T-cell (primary cell): ENCODE measurements around the gene LRRC17. TPM values are rescaled to one million over a fixed set of nuclear protein-coding genes. Genes with fewer than 3 reads are reported as not detected.

ENCODE experiments used
- ATAC-seq, 4 experiments: fragments of 200-7000 bp in 3 of 4; fragments of 150-1000 bp in 1 of 4; cut with Tn5 transposase; replicated peaks in 1 of 4; 1 replicate in 3 of 4; 2 replicates in 1 of 4; pipeline ENCODE4 v1.10.0; 2021; ENCODE audit warnings: moderate library complexity in 3 of 4, mild to moderate bottlenecking in 2 of 4, moderate number of reproducible peaks in 1 of 4
- CTCF ChIA-PET, 2 donors: fragments of 300-600 bp; sonication (Branson Sonifier 250); formaldehyde crosslinking; loops; one replicate each; lab custom pipeline; 2022; ENCODE audit warnings: antibody characterized with exemption in 2 of 2; lab: Charles Lee
- POLR2A ChIA-PET, 2 donors: fragments of 300-600 bp; sonication (Branson Sonifier 250); formaldehyde crosslinking; loops; one replicate each; lab custom pipeline; 2022; ENCODE audit warnings: antibody characterized with exemption in 2 of 2; lab: Charles Lee
- DNase-seq, 35 experiments: peaks; one replicate each; pipeline versions ENCODE4 v3.0.0 to v3.0.0-alpha.2; 2013 to 2023
- H3K27ac ChIP-seq: one replicate; pipeline ENCODE4 v1.5.1; 2013; ENCODE audit warnings: low read length
- H3K27me3 ChIP-seq, 2 experiments: replicated peaks in 1 of 2; 1 replicate in 1 of 2; 2 replicates in 1 of 2; pipeline versions ENCODE4 v1.6.1 to v1.7.0; 2013; ENCODE audit warnings: low read length in 1 of 2, mixed read lengths in 1 of 2; ENCODE audit not compliant: control insufficient read depth in 2 of 2, insufficient read depth in 2 of 2; ENCODE audit errors: extremely low read depth in 1 of 2
- H3K36me3 ChIP-seq, 2 donors: 1 replicate in 1 of 2; 2 replicates in 1 of 2; pipeline versions ENCODE4 v1.6.1 to v1.7.0; 2013; ENCODE audit warnings: low read length in 1 of 2; ENCODE audit not compliant: control insufficient read depth in 2 of 2, insufficient read depth in 1 of 2; ENCODE audit errors: extremely low read depth in 1 of 2
- H3K4me1 ChIP-seq, 2 experiments: 1 replicate in 1 of 2; 2 replicates in 1 of 2; pipeline versions ENCODE4 v1.6.1 to v1.7.0; 2013; ENCODE audit warnings: low read length in 2 of 2, mixed read lengths in 1 of 2; ENCODE audit not compliant: insufficient read depth in 2 of 2, control insufficient read depth in 1 of 2; ENCODE audit errors: extremely low read depth in 1 of 2
- H3K4me3 ChIP-seq, 2 donors: 1 replicate in 1 of 2; 2 replicates in 1 of 2; pipeline versions ENCODE4 v1.5.1 to v1.7.0; 2013; ENCODE audit warnings: mild to moderate bottlenecking in 2 of 2, low read length in 1 of 2, moderate library complexity in 1 of 2; ENCODE audit not compliant: control insufficient read depth in 1 of 2; ENCODE audit errors: extremely low read depth in 1 of 2
- H3K9me3 ChIP-seq: 2 replicates; pipeline ENCODE4 v1.7.0; 2013
- H3K27ac Mint-ChIP-seq, 2 donors: one replicate each; pipeline ENCODE4 v1.8.0; 2020 to 2021; ENCODE audit warnings: mild to moderate bottlenecking in 2 of 2, mixed read lengths in 2 of 2
- H3K27me3 Mint-ChIP-seq, 2 donors: one replicate each; pipeline ENCODE4 v1.8.0; 2021 to 2022; ENCODE audit warnings: mixed read lengths in 2 of 2
- H3K36me3 Mint-ChIP-seq: one replicate; pipeline ENCODE4 v1.8.0; 2021; ENCODE audit warnings: mixed read lengths
- H3K4me1 Mint-ChIP-seq, 3 donors: one replicate each; pipeline ENCODE4 v1.8.0; 2020 to 2022; ENCODE audit warnings: mixed read lengths in 3 of 3, mild to moderate bottlenecking in 1 of 3
- H3K4me3 Mint-ChIP-seq, 3 donors: one replicate each; pipeline ENCODE4 v1.8.0; 2020 to 2022; ENCODE audit warnings: mild to moderate bottlenecking in 3 of 3, mixed read lengths in 3 of 3, moderate library complexity in 3 of 3
- H3K9me3 Mint-ChIP-seq, 3 donors: one replicate each; pipeline ENCODE4 v1.8.0; 2020 to 2022; ENCODE audit warnings: mixed read lengths in 3 of 3
- WGBS: methylation state at CpG from one replicate; pipeline ENCODE4 v1.1.5; 2013; ENCODE audit warnings: missing lambda C conversion rate; ENCODE audit not compliant: insufficient coverage; 5-methylcytosine and 5-hydroxymethylcytosine counted together
- total RNA-seq, 35 experiments: library from RNA in 6 of 35; stranded (reverse) in 6 of 35; fragments of 120-200 nt in 1 of 35; gene quantifications; one replicate each; pipeline versions ENCODE4 v1.2.1 to v1.2.4 and lab custom pipeline; 2013 to 2026

LRRC17 gene
- total RNA-seq, 5 donors from 2014 or later (not counting 1 experiment from before 2014, with no cell fraction given) = 0.18 to 0.47 (median 0.36) TPM

DNA sequence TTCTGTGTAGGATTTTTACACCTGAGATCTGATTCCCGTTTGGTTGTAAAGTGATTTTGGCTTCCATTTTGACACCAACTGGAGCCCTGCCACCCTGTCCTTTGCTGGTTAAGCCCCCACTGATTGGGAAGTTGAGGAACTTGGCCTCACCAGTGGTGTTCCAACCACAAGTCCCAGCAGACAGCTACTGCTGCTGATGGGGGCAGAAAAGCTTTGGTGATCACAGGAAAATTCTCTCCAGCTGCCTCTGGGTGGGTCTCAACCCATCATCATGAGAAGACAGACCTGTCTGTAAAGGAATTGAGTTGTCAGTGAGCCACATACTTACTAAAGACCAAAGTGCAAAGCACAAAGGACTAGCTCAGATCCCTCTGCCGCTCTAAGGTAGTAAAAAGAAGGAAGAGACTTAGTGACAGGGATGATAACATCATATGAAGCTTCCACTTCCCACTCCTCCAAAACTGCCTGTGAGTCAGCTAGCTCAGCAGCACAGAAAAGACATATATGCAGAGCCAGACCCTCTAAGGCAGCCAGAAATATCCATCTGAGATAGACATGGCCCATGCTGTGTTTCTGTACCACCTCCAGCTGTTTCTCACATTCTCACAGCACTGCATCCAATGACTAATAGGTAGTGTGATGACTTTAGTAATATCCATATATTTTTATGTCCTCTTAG lies 22.4 kb upstream of the LRRC17 start:
- 100% methylated on average over 1 of the region's 2 CpGs for WGBS
- no peaks in the 10 kb centered on the region for H3K27me3 ChIP-seq
- Mint-ChIP-seq H3K27ac (no peak overlapping the region), H3K36me3 (no peaks in the 10 kb centered on the region), H3K9me3 (no peaks in the 10 kb centered on the region), H3K27me3 (no peaks in the 10 kb centered on the region), H3K4me1 (no peaks in the 10 kb centered on the region), H3K4me3 (no peak overlapping the region)
- POLR2A ChIA-PET = no interaction called here
- no peak for DNase-seq
- no peak overlapping the region for H3K4me3 ChIP-seq
- no peak overlapping the region for H3K27ac ChIP-seq
- no peaks in the 10 kb centered on the region for H3K4me1 ChIP-seq
- CTCF ChIA-PET = no interaction called here
- no peaks in the 10 kb centered on the region for H3K9me3 ChIP-seq
- H3K36me3 ChIP-seq = no peaks in the 10 kb centered on the region
- no peak for ATAC-seq

DNA sequence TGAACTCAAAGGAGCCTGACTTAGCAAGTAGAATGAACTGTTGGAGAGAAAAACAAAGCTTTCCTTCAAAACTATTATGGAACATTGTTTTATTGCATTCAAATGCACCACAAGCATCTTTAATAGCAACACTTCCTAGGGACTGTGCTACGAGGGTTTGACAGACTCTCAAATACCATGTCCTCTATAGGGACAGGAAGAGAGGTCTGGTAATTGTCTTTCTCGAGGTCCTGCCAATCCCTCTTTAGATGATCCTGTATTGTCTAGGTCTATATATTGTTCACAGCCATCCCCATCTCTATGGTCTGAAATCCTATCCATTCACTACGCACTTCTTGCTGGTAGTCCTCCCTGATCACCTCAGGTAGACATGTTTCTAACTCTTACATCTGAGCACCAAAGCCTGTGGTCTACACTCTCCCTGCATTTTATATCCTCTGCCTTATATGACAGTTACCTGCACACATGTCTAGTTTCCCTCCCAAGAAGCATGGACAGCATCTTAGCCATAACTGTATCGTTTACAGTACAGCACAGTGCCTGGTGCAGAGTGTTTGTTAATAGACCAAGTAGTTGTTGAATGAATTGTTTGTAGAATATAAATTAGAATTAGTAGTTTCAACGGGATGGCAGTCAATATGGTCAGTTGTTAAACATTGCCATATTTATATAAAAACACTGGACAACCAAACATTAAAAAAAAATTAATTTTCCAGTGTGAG lies 21.7 kb upstream of the LRRC17 start:
- no peaks in the 10 kb centered on the region for H3K4me1 ChIP-seq
- Mint-ChIP-seq H3K36me3 (no peaks in the 10 kb centered on the region), H3K9me3 (no peaks in the 10 kb centered on the region), H3K4me1 (no peaks in the 10 kb centered on the region), H3K27ac (no peak overlapping the region), H3K4me3 (no peak overlapping the region), H3K27me3 (no peaks in the 10 kb centered on the region)
- ATAC-seq = no peak
- H3K27me3 ChIP-seq = no peaks in the 10 kb centered on the region
- H3K36me3 ChIP-seq = no peaks in the 10 kb centered on the region
- H3K27ac ChIP-seq = no peak overlapping the region
- no peaks in the 10 kb centered on the region for H3K9me3 ChIP-seq
- POLR2A ChIA-PET = no interaction called here
- no peak overlapping the region for H3K4me3 ChIP-seq
- WGBS = 100% methylated on average over 1 of the region's 5 CpGs
- CTCF ChIA-PET = no interaction called here
- no peak for DNase-seq

DNA sequence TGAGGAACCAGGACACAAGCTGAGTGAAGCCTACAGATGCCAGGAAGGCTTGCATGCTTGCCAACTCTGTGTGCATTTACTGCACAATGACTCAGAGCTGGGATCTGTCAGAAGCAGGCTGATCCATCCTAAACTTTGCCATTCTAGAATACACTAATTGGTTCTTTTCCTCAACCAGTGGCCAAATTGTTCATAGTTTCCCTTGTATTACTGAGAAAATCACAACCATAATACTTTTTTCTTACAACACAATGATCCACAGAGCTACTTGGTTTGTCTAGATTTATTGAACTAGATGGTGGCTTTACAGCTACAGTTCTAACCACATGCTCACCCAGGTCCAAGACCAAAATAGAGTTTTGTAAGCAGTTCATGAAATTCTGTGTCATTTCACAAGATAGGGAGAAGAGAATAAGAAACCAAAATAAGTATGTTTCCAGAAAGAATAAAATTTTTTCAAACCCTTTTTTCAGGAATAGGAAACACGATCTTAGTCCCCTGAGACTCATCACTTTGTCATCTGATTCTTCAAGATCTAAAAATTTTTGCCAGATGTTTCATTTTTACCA lies 21.0 kb upstream of the LRRC17 start:
- H3K9me3 Mint-ChIP-seq = no peaks in the 10 kb centered on the region
- ChIA-PET POLR2A (no interaction called here), CTCF (no interaction called here)
- ATAC-seq (no peak), DNase-seq (no peak)
- H3K27ac ChIP-seq = no peak overlapping the region
- H3K36me3 ChIP-seq = no peaks in the 10 kb centered on the region
- no peaks in the 10 kb centered on the region for H3K36me3 Mint-ChIP-seq
- WGBS = no CpG with 5 or more reads among the region's 1 CpG
- H3K9me3 ChIP-seq = no peaks in the 10 kb centered on the region
- H3K27me3 Mint-ChIP-seq = no peaks in the 10 kb centered on the region
- H3K4me3 Mint-ChIP-seq = no peak overlapping the region
- H3K27ac Mint-ChIP-seq = no peak overlapping the region
- H3K27me3 ChIP-seq = no peaks in the 10 kb centered on the region
- no peaks in the 10 kb centered on the region for H3K4me1 Mint-ChIP-seq
- H3K4me1 ChIP-seq = no peaks in the 10 kb centered on the region
- H3K4me3 ChIP-seq = no peak overlapping the region

DNA sequence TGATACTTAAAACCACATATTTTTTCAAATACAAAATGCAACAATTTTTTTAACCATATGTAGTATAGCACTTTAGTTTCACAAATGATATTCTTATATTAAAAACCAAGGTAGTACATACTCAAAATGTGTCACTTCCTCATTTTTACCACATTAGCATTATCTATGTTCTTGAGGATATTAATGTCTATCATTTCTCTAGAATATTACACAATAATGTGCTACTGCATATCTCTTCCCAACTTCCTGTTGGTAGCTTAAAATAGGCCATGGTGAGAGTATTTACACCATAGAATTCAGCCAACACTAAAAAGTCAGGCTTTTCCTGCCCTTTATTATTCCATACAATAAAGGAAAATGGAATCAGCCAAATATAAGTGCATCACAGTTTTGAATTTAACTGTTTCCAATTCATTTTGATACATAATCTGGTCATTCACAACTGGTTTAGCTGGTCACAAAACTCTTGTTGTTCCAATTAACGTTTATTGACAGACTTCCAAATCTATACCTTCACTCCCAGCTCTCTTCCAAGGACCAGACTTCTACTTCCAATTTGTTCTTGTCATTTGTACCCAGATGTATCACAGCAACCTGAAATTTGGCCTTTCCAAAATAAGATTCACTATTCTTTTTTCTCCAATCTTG lies 20.0 kb upstream of the LRRC17 start:
- no peak overlapping the region for H3K27ac ChIP-seq
- no peak overlapping the region for H3K4me3 ChIP-seq
- no peaks in the 10 kb centered on the region for H3K36me3 ChIP-seq
- no peak for DNase-seq
- H3K9me3 Mint-ChIP-seq = no peaks in the 10 kb centered on the region
- no peaks in the 10 kb centered on the region for H3K27me3 Mint-ChIP-seq
- POLR2A ChIA-PET = no interaction called here
- no peaks in the 10 kb centered on the region for H3K4me1 Mint-ChIP-seq
- CTCF ChIA-PET = no interaction called here
- H3K4me1 ChIP-seq = no peaks in the 10 kb centered on the region
- no peaks in the 10 kb centered on the region for H3K27me3 ChIP-seq
- no peak overlapping the region for H3K4me3 Mint-ChIP-seq
- no peaks in the 10 kb centered on the region for H3K36me3 Mint-ChIP-seq
- no peaks in the 10 kb centered on the region for H3K9me3 ChIP-seq
- WGBS = 80% methylated on average over 1 of the region's 1 CpG
- H3K27ac Mint-ChIP-seq = no peak overlapping the region
- ATAC-seq = no peak

DNA sequence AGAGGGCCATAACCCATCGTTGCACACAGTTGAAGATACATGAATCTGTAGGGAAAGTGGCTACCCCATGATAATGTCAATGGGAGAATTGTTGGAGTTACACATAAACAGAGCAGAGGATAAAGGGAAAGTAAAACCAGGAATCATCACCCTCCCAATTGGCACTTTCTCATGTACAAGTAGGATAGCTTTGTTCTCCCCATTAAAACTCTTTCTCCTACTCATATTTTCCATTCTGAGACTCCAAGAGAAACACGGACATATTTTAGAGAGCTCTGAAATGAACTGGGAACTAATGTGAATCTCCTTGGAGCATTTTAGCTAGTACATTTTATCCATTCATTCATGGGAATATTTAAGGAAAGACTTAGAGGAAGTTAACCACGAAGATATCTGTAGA lies 17.2 kb upstream of the LRRC17 start:
- ChIA-PET POLR2A (no interaction called here), CTCF (no interaction called here)
- Mint-ChIP-seq H3K9me3 (no peaks in the 10 kb centered on the region), H3K27me3 (no peaks in the 10 kb centered on the region), H3K4me3 (no peak overlapping the region), H3K27ac (no peak overlapping the region), H3K4me1 (no peaks in the 10 kb centered on the region), H3K36me3 (no peaks in the 10 kb centered on the region)
- Histone ChIP-seq H3K36me3 (no peaks in the 10 kb centered on the region), H3K27me3 (no peaks in the 10 kb centered on the region), H3K4me3 (no peak overlapping the region), H3K9me3 (no peaks in the 10 kb centered on the region), H3K4me1 (no peaks in the 10 kb centered on the region), H3K27ac (no peak overlapping the region)
- DNase-seq = no peak
- 33% methylated on average over 1 of the region's 3 CpGs for WGBS
- no peak for ATAC-seq

DNA sequence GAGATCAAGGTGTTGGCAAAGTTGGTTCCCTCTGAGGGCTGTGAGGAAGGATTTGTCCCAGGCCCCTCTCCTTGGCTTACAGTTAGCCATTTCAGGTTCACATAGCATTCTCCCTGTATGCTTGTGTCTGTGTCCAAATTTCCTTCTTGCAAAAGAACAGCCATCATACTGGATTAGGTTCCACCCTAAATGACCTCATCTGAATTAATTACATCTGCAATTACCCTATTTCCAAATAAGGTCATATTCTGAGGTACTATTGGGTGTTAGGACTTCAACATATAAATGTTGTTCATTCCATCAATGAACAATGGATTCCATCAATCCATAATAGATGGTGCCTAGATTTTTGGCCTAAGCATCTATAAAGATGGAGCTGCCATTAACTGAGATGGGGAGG lies 16.2 kb upstream of the LRRC17 start:
- H3K4me3 Mint-ChIP-seq = no peak overlapping the region
- no peaks in the 10 kb centered on the region for H3K4me1 Mint-ChIP-seq
- Histone ChIP-seq H3K36me3 (no peaks in the 10 kb centered on the region), H3K4me1 (no peaks in the 10 kb centered on the region), H3K27ac (no peak overlapping the region), H3K4me3 (no peak overlapping the region), H3K9me3 (no peaks in the 10 kb centered on the region), H3K27me3 (no peaks in the 10 kb centered on the region)
- H3K27ac Mint-ChIP-seq = no peak overlapping the region
- ATAC-seq = no peak
- no peaks in the 10 kb centered on the region for H3K36me3 Mint-ChIP-seq
- no peak for DNase-seq
- H3K9me3 Mint-ChIP-seq = no peaks in the 10 kb centered on the region
- ChIA-PET POLR2A (no interaction called here), CTCF (no interaction called here)
- no peaks in the 10 kb centered on the region for H3K27me3 Mint-ChIP-seq
